ENCODE results near the gene HDAC9. TPM values are rescaled to one million over a fixed set of nuclear protein-coding genes. Genes with fewer than 3 reads are reported as not detected.

The HDAC9 gene
- total and polyA plus RNA-seq, 2 donors (not counting 1 experiment from before 2014, with no cell fraction given) = 2.9 to 7.9 TPM

- Histone ChIP-seq H3K36me3 (ENCODE audit: control insufficient read depth, insufficient read depth, low read length) (no peaks in the 10 kb centered on the region), H3K9me3 (ENCODE audit: control insufficient read depth, insufficient read depth, low read depth, low read length) (no peaks in the 10 kb centered on the region)
These were observed 127.8 kb downstream of the HDAC9 start for GRCh38 chr7:18623389-18623788.

GRCh38 chr7:18624459-18624858 lies 128.9 kb downstream of the HDAC9 start:
- Histone ChIP-seq H3K36me3 (ENCODE audit: control insufficient read depth, insufficient read depth, low read length) (no peaks in the 10 kb centered on the region), H3K9me3 (ENCODE audit: control insufficient read depth, insufficient read depth, low read depth, low read length) (no peaks in the 10 kb centered on the region), H3K4me1 (ENCODE audit: control insufficient read depth, extremely low read depth, insufficient read depth, low read length) (no peaks in the 10 kb centered on the region), H3K79me2 (ENCODE audit: control insufficient read depth, insufficient read depth, low read length) (no peaks in the 10 kb centered on the region), H2AFZ (ENCODE audit: low read length) (no peak overlapping the region), H3K9ac (ENCODE audit: insufficient read depth, low read length) (no peak overlapping the region), H3K4me2 (ENCODE audit: extremely low read depth, insufficient read depth, low read length) (no peak overlapping the region), H4K20me1 (ENCODE audit: control insufficient read depth, extremely low read depth, insufficient read depth, low read length) (no peaks in the 10 kb centered on the region), H3K27me3 (ENCODE audit: control insufficient read depth, insufficient read depth, low read length) (no peaks in the 10 kb centered on the region), H3K27ac (ENCODE audit: insufficient read depth, low read length) (no peak overlapping the region), H3K4me3 (replicated peaks in 1 of 4; ENCODE audit: control extremely low read depth in 1 of 4, insufficient read depth in 1 of 4, low read depth in 3 of 4, low read length in 4 of 4) (no peak overlapping the region)
- no peak for DNase-seq (ENCODE audit: low read depth in 2 of 2)
- TF ChIP-seq EZH2 (IDR thresholded peaks at IDR 0.05; ENCODE audit: low read length, missing control alignments) = no peak
- TF ChIP-seq CTCF (conservative IDR thresholded peaks at IDR 0.05 in 1 of 2, IDR thresholded peaks at IDR 0.05 in 1 of 2; ENCODE audit: low read depth in 1 of 2, low read length in 2 of 2) = no peak

More at GRCh38 chr7:18623389-18623788, 127.8 kb downstream of the HDAC9 start:
- Histone ChIP-seq H3K9ac (ENCODE audit: insufficient read depth, low read length) (no peak overlapping the region), H3K79me2 (ENCODE audit: control insufficient read depth, insufficient read depth, low read length) (no peaks in the 10 kb centered on the region), H2AFZ (ENCODE audit: low read length) (no peak overlapping the region), H4K20me1 (ENCODE audit: control insufficient read depth, extremely low read depth, insufficient read depth, low read length) (no peaks in the 10 kb centered on the region), H3K4me2 (ENCODE audit: extremely low read depth, insufficient read depth, low read length) (no peak overlapping the region), H3K4me1 (ENCODE audit: control insufficient read depth, extremely low read depth, insufficient read depth, low read length) (no peaks in the 10 kb centered on the region), H3K27ac (ENCODE audit: insufficient read depth, low read length) (no peak overlapping the region), H3K4me3 (replicated peaks in 1 of 4; ENCODE audit: control extremely low read depth in 1 of 4, insufficient read depth in 1 of 4, low read depth in 3 of 4, low read length in 4 of 4) (no peak overlapping the region), H3K27me3 (ENCODE audit: control insufficient read depth, insufficient read depth, low read length) (no peaks in the 10 kb centered on the region)
- TF ChIP-seq CTCF (conservative IDR thresholded peaks at IDR 0.05 in 1 of 2, IDR thresholded peaks at IDR 0.05 in 1 of 2; ENCODE audit: low read depth in 1 of 2, low read length in 2 of 2) (no peak), EZH2 (IDR thresholded peaks at IDR 0.05; ENCODE audit: low read length, missing control alignments) (no peak)
- no peak for DNase-seq (ENCODE audit: low read depth in 2 of 2)

GRCh38 chr7:18626086-18626485 lies 130.5 kb downstream of the HDAC9 start:
- Histone ChIP-seq H3K9ac (ENCODE audit: insufficient read depth, low read length) (no peak overlapping the region), H3K36me3 (ENCODE audit: control insufficient read depth, insufficient read depth, low read length) (no peaks in the 10 kb centered on the region), H2AFZ (ENCODE audit: low read length) (no peak overlapping the region), H4K20me1 (ENCODE audit: control insufficient read depth, extremely low read depth, insufficient read depth, low read length) (no peaks in the 10 kb centered on the region), H3K9me3 (ENCODE audit: control insufficient read depth, insufficient read depth, low read depth, low read length) (no peaks in the 10 kb centered on the region), H3K79me2 (ENCODE audit: control insufficient read depth, insufficient read depth, low read length) (no peaks in the 10 kb centered on the region), H3K4me3 (replicated peaks in 1 of 4; ENCODE audit: control extremely low read depth in 1 of 4, insufficient read depth in 1 of 4, low read depth in 3 of 4, low read length in 4 of 4) (no peak overlapping the region), H3K27me3 (ENCODE audit: control insufficient read depth, insufficient read depth, low read length) (no peaks in the 10 kb centered on the region), H3K27ac (ENCODE audit: insufficient read depth, low read length) (no peak overlapping the region), H3K4me1 (ENCODE audit: control insufficient read depth, extremely low read depth, insufficient read depth, low read length) (no peaks in the 10 kb centered on the region), H3K4me2 (ENCODE audit: extremely low read depth, insufficient read depth, low read length) (no peak overlapping the region)
- no peak for TF ChIP-seq EZH2 (IDR thresholded peaks at IDR 0.05; ENCODE audit: low read length, missing control alignments)
- DNase-seq (ENCODE audit: low read depth in 2 of 2) = no peak

Measured in fibroblast of lung (primary cell).